Measurements from ENCODE around the gene RNF7. TPM values are rescaled to one million over a fixed set of nuclear protein-coding genes. Genes with fewer than 3 reads are reported as not detected.

The RNF7 gene
- total RNA-seq, 1 donor from 2014 or later: 103 TPM

GRCh38 chr3:141725036-141725435 lies 13.1 kb upstream of the RNF7 start:
- Mint-ChIP-seq H3K27me3 (ENCODE audit: low read depth) (no peaks in the 10 kb centered on the region), H3K4me1 (no peaks in the 10 kb centered on the region), H3K36me3 (ENCODE audit: low read depth) (no peaks in the 10 kb centered on the region), H3K9me3 (no peaks in the 10 kb centered on the region), H3K27ac (ENCODE audit: unreplicated experiment) (no peak overlapping the region), H3K4me3 (no peak overlapping the region)
- TF ChIP-seq, protein P1, sequence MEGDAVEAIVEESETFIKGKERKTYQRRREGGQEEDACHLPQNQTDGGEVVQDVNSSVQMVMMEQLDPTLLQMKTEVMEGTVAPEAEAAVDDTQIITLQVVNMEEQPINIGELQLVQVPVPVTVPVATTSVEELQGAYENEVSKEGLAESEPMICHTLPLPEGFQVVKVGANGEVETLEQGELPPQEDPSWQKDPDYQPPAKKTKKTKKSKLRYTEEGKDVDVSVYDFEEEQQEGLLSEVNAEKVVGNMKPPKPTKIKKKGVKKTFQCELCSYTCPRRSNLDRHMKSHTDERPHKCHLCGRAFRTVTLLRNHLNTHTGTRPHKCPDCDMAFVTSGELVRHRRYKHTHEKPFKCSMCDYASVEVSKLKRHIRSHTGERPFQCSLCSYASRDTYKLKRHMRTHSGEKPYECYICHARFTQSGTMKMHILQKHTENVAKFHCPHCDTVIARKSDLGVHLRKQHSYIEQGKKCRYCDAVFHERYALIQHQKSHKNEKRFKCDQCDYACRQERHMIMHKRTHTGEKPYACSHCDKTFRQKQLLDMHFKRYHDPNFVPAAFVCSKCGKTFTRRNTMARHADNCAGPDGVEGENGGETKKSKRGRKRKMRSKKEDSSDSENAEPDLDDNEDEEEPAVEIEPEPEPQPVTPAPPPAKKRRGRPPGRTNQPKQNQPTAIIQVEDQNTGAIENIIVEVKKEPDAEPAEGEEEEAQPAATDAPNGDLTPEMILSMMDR (conservative IDR thresholded peaks at IDR 0.05): no peak
- DNase-seq (ENCODE audit: low read depth, low spot score): no peak

- no peak for DNase-seq (ENCODE audit: low read depth, low spot score)
- TF ChIP-seq, protein P1 (conservative IDR thresholded peaks at IDR 0.05): no peak
- Mint-ChIP-seq H3K4me1 (no peaks in the 10 kb centered on the region), H3K9me3 (no peaks in the 10 kb centered on the region), H3K27ac (ENCODE audit: unreplicated experiment) (no peak overlapping the region), H3K4me3 (no peak overlapping the region), H3K36me3 (ENCODE audit: low read depth) (no peaks in the 10 kb centered on the region), H3K27me3 (ENCODE audit: low read depth) (no peaks in the 10 kb centered on the region)
Measured at GRCh38 chr3:141726483-141726882, 11.6 kb upstream of the RNF7 start.

DNA sequence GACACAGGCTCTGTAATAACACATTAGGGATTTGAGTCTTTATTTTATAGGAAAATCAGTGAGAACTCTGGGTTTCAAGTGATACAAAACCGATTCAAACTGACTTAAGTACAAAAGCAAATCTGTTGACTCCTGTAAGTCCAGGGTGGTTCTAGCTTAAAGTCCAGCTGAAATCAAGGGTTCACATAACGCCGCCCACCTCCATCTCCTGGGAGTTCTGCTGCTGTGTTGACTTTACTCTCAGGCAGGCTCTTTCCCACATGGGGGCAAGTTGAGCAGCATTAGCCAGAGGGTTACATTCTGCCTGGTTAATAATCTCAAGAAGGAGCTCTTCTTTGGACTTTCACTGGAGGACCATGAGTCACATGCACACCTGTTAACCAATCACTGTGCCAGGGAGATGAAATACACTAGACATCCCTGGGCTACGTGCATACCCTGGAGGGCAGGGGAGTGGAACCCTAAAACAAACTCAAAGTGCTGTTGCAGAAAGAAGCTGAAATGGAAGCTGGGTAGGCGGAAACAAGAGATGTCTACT lies 9.7 kb upstream of the RNF7 start:
- H3K4me3 Mint-ChIP-seq: no peak overlapping the region
- no peak for DNase-seq (ENCODE audit: low read depth, low spot score)
- H3K27me3 Mint-ChIP-seq (ENCODE audit: low read depth): no peaks in the 10 kb centered on the region
- TF ChIP-seq, protein P1 (conservative IDR thresholded peaks at IDR 0.05): no peak
- no peaks in the 10 kb centered on the region for H3K36me3 Mint-ChIP-seq (ENCODE audit: low read depth)
- H3K4me1 Mint-ChIP-seq: no peaks in the 10 kb centered on the region
- H3K27ac Mint-ChIP-seq (ENCODE audit: unreplicated experiment): peak overlapping the region; percentile 43
- H3K9me3 Mint-ChIP-seq: no peaks in the 10 kb centered on the region

DNA sequence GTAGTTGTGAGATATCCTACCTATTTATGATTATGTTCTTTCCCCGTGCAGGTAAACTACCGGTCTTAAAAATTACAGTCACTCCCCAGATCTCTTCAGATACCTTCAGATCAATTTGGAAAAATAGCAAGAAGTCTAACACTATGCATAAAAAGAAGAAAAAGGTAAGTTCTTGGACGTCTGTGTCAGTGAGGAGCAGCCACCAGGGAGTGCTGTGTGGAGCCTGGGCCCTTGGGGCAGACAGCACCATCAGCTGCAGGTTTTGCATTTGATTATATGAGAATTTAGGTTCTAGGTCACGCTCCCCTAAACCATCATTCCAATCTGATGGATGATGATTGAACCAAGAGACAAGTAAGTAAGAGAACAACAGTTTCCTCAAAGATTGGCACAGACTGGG lies 8.9 kb upstream of the RNF7 start:
- no peaks in the 10 kb centered on the region for H3K9me3 Mint-ChIP-seq
- no peak overlapping the region for H3K27ac Mint-ChIP-seq (ENCODE audit: unreplicated experiment)
- no peaks in the 10 kb centered on the region for H3K36me3 Mint-ChIP-seq (ENCODE audit: low read depth)
- no peaks in the 10 kb centered on the region for H3K27me3 Mint-ChIP-seq (ENCODE audit: low read depth)
- TF ChIP-seq, protein P1 (conservative IDR thresholded peaks at IDR 0.05): peak; percentile 18
- no peaks in the 10 kb centered on the region for H3K4me1 Mint-ChIP-seq
- no peak overlapping the region for H3K4me3 Mint-ChIP-seq
- DNase-seq (ENCODE audit: low read depth, low spot score): no peak

- no peaks in the 10 kb centered on the region for H3K9me3 Mint-ChIP-seq
- H3K27me3 Mint-ChIP-seq (ENCODE audit: low read depth): no peaks in the 10 kb centered on the region
- no peak overlapping the region for H3K27ac Mint-ChIP-seq (ENCODE audit: unreplicated experiment)
- no peak overlapping the region for H3K4me3 Mint-ChIP-seq
- TF ChIP-seq, protein P1 (conservative IDR thresholded peaks at IDR 0.05): no peak
- no peaks in the 10 kb centered on the region for H3K36me3 Mint-ChIP-seq (ENCODE audit: low read depth)
- peaks cover 8% of the 10 kb centered on the region for H3K4me1 Mint-ChIP-seq
- DNase-seq (ENCODE audit: low read depth, low spot score): no peak
Measured at GRCh38 chr3:141735176-141735575, 2.9 kb upstream of the RNF7 start.

All from neural crest cell (in vitro differentiated cells).